GOT3 (cell line): ENCODE results near the gene ATP5F1E.

Source experiments
- DNase-seq: peaks from one replicate; lab custom pipeline; 2025; ENCODE audit warnings: mixed read lengths; lab: John Stamatoyannopoulos, UW

Gene ATP5F1E

DNA sequence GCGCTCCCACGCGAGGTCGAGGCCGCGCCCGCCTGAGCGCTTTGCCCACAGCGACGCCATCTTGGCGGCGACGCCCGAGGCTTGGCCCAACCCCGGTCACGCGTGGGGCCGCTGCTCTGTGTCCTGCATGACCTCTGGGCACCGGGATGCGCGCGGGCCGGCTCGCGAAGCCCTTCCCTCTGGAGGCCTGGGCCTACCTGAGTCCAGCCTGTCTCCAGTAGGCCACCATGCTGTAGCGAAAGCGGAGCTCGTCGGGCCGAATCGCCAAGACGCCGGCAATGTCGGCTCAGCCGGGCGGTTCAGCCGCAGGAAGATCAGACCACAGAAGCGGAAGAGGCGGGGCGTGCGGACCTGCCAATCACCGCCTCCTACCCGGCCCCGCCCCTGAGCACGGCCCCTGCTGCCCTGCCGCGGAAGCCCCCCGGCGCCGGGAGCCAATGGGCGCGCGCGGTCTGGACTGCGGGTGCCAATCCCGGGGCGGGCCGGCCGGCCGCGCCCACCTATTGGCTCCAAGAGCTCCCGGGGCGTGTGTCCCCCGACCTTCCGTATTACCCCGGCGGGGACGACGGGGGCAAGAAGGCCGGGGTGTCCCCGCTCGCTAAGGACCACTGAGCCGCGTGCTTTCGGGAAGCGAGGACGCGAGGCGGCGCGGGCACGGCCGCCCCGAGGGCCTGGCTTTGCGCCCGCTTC, at the start of gene ATP5F1E:
TSS of gene ATP5F1E (minus strand) at position 313 of the 690 bp plus-strand sequence. CDS start at position 229, 84 bp downstream.
- DNase-seq, result peak; percentile 88

DNA sequence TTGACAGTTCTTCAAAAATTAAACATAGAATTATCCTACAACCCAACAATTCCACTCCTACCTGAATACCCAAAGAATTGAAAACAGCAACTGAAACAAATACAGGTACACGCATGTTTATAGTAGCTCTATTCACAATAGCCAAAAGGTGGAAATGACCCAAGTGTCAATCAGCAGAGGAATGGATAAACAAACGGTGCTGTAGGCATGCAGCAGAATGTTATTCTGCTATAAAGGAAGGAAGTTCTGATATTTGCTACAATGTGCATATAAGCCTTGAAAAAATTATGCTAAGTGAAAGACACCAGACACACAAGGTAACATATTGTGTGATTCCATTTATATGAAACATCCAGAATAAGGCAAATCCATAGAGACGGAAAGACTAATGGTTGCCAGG, 48.9 kb upstream of the ATP5F1E start:
- no peak for DNase-seq

DNA sequence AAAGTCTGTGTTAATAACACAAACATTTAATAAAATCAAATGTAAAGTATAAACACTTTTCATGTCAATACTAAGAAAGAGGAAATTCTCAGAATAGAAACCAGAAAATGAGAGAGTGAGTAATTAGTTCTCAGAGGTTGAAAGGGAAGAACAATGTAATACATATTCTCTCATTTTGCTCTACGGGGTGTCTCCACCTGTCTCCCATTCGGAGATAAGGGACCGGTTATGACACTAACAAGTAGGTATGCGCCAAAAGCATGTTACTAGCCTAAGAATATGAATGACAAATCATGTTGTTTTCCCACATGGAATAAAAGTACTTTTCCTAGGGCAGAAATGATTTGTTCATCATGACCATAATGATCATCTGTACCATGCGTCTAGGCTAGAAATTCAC, 46.1 kb upstream of the ATP5F1E start:
- no peak for DNase-seq

DNA sequence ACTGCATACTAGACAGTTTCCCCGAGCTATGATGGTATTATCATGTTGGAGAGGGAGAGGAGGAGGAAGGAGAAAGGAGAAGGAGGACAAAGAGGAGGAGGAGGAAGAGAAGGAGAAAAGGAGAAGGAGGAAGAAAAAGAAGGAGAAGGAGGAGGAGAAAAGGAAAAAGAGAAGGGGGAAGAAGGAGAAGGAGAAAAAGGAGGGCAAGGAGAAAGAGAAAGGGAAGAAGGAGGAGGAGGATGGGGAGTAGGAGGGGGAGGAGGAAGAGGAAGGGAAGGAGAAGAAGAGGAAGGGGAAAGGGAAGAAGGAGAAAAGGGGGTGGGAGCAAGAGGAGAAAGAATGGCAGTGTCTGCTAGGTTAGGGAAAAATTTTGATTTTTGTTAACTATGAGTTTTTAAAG, 45.6 kb upstream of the ATP5F1E start:
- no peak for DNase-seq

DNA sequence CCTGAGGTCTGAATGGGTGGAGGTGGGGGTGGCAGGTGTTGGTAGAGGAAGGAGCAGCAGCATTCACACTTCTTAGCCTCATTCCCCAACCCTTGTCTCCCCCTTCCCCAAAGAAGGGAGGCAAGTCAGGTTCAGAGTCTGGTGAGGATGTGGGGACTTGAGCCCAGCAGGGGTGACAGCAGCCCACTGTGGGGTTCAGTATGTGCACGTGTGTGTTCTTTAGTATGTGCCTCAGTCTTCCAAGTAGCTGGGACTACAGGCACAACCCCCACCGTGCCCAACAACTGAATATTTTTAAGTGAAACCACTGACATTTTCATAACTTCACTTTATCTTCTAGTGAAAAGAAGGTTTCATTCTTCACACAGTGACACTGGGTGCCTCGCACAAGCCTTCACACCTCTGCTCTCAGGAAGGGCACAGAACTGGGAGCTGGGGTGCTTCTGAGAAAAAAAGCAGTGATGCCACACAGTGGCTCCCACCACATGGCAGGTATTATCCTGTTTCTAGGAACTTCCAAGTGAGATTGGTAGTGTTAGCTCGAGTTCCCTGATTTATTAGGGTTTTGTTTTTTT, 43.9 kb upstream of the ATP5F1E start:
- no peak for DNase-seq

DNA sequence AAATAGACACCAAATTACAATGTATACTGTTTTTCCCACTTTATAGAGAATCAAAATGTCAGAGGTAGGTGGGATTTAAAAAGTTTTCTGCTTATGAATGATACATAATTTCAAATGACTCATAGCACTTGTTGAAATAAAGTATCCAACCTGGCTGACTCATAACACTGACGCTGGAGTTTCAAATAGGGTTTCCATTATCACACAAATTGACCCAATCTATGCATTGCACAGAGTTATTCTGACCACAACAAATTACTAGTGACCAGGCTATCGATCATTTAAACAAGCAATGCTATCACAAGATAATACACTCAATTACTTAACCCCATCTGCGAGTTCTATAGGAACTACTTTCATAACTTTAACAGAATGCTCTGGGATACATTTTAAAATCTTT, 42.3 kb upstream of the ATP5F1E start:
- no peak for DNase-seq

DNA sequence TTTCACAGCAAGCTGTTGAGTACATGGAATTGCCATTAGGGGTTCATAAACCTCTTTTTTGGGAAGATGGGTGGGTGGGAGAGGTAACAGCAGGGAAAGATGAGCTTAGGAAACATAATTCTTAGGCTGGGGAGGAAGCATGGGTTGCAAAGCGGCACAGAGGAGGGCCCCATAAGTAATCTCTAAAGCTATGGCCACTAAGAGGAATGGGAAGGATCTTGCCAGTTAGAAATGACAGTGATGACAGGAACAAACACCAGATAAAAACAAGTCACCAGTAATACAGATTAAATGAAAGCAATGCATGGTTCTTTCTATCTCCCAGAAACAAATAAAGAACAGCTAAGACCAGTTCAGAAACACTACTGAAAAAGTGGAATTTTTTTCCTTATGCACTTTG, 41.4 kb upstream of the ATP5F1E start:
- no peak for DNase-seq

DNA sequence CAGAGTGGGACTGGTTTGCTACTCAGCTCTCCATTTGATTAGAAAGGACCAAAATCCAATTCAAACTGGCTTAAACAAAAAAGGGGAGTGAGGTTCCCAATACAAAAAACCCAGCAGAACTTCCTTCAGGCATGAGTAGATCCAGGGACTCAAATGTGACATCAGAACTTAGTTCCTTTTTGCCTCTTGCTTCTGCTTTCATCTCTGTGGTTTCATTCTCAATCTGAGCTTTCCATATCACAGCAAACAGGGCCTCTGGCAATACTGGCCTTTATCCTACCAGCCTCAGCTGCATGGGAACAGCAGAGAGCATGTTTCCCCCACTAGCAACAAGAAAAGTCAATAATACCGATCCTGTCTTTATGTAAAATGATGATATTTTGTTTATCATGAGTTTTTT, 39.1 kb upstream of the ATP5F1E start:
- no peak for DNase-seq

DNA sequence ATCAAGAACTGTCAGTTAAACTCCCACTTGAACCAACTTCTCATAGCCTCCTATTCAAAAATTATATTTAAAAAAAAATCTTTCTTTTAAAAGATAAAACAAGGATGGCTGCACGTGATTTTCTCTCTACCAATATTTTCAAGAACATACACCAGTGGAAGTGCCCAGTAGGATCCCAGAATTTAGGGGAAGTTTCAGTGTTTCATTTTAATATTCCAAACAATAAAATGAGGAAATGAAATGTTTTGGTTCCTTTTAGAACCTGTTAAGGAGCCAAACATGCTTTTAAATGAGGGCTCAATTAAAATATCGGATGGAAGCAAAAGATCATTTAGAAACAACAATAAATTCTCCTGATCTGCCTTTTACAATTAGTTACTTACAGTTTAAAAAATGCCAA, 36.9 kb upstream of the ATP5F1E start:
- no peak for DNase-seq

DNA sequence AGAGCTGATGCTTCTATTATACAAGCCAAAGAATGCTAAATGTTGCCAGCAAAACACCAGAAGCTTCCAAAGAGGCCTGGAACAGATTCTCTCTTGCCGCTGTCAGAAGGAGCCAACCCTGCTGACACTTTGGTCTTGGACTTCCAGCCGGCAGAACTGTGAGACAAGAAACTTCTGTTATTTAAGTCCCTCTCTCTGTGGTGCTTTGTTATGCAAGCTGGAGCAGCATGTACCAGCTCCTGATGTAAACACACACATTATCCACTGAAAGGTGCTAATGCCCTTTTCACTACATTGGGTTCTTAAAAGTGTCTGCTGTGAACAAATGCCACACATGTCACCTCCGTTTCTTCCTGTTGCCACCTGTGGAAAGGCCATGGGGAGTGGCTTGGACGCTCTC, 36.4 kb upstream of the ATP5F1E start:
- DNase-seq, result no peak

DNA sequence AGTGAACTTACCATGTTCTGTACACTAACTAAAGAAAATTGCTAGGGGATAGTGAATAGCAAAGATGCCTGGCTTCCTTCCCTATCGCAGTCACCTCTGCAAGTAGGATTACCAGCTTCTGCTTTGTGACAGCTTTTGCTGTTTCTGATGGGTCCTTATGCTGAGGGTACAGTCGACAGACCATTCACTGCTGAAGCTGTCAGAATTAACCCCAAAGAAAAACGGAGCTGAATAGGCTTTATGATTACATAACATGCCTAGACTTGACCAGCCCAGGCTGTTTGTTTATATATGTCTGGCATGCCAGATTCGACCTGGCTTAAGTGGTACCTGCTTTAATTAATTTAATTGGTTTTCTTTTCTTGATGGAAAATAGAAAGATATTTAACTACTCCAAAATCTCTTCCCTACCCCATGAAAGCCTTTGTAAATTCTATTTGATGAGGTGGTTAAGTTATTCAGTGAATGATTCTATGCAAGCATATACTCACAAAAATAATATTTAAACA, 32.1 kb upstream of the ATP5F1E start:
- no peak for DNase-seq

DNA sequence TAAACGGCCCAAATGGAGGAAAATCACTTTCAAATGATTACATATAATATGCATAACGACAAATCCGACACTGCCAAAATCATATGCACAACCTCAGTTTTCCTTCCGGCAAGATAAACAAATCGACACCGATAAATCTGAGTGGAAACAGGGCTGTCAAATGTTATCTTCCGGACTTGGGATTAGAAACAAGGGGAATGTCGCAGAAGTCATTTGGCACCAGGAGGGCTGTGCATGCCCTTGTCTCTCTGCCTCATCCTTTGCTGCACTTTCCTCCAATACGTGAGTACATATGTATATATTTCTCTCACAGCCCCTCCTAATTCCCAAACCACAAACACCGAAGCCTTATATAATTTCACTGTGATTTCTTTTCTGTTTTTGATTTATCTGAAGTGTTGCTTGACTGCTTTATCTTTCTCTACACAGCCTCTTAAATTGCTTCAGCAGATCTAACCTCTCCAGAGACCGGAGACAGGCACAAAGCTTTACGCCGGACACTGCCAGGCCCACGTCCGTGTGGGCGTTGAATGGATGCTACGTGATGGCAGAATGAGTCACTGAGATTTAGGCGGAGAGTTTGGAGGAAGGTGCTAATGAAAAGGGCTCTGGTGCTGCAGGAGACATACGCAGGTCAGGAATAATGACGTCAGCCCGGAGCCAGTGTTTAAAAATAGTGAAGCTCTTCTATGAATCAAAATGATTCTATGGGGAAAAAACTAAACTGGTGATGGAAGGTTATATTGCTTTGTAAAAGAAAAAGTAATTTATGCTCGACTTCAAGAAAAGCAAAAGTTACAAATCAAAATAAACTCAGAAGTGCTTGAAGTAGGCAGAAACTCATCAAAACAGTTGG, 31.5 kb upstream of the ATP5F1E start:
- no peak for DNase-seq

DNA sequence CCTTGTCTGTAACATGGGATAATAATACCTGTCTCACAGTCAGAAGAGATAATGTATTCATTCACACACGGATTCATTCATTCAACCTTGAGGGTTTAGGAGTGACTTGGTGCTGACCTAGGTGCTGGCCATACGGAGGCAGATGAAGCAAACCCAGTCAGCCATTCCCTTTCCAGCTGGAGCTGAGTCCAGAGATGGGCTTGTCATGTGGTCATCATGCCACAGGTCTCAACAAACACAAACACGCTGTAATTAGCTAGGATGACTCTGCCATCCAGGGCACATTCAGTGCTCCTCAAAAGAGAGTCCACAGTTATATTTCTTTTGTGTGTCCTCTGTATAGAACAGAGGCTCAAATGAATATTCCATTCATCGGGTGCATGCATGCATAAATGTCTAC, 29.9 kb upstream of the ATP5F1E start:
- no peak for DNase-seq

DNA sequence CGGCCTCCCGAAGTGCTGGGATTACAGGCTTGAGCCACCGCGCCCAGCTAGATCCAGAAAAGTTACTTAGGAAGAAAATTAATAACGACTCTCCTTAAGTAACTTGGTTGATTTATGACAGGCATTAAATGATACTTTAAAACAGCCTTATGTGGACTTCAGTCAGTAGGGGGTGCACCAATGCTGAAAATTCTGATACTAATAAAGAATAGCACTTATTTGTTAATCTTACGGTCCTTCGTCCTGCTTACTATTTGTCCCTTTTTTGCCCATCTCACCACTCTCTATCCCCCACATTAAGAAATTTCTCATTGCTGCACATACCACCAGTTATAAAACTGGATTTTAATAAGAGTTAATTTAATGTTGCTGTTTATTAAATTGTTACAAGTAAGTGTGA, 23.2 kb upstream of the ATP5F1E start:
- no peak for DNase-seq

DNA sequence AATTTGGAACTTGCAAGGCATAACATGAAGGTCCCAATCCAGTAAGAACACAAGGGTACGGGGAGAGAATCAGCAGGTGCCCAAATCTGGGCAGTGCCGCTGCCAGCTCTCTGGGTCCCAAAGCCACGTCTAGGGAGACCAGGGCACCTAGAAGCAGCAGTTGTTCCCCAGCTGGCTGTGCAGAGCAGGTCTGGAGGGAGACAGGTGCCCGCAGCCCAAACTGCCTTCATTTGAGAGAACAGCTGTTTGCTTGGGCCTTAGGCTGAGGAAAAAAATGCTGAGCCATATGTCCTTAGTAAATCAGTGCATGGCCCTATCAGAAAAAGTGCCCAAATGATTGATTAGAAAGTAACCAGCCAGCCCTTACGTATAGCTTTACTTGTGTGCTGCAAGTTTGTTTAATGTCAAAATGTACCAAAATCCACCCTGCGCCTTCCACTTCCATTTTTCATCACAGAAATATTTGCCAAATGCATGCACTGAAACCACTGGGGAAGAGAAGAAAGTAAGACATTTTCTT, 19.6 kb upstream of the ATP5F1E start:
- DNase-seq, result no peak

DNA sequence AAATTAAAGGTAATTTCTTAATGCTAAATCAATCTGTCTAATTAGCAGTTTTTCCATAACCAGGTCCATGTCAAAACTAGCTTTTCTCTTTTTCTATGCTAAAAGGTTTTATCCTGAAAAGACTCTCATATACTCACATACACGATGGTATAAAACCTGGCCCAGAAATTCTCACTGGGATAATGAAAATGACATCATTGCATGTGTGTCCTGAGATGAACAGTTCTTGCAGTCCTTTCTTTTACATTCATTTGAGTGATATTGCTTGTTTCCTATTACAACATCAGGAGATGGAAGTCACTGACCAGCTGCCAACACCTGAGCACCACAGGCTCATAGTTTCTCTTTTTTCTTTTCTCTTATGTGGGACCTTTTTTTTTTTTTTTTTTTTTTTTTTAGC, 18.3 kb upstream of the ATP5F1E start:
- no peak for DNase-seq

DNA sequence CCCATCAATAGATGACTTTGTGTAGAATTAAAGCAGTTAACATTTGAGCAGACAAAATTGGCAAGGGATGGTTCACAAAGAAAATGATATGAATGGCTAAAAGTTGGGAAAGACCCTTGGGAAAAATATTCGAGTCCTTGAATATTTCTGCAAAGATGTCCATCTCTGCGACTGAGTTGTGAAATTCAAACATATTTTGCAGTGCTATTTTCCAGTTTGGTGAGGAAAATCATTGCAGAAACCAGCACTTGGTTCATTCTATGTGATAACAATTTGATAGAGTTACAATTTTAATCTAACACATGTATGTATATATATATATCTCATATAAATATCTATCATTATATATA, 16.5 kb upstream of the ATP5F1E start:
- DNase-seq, result no peak

DNA sequence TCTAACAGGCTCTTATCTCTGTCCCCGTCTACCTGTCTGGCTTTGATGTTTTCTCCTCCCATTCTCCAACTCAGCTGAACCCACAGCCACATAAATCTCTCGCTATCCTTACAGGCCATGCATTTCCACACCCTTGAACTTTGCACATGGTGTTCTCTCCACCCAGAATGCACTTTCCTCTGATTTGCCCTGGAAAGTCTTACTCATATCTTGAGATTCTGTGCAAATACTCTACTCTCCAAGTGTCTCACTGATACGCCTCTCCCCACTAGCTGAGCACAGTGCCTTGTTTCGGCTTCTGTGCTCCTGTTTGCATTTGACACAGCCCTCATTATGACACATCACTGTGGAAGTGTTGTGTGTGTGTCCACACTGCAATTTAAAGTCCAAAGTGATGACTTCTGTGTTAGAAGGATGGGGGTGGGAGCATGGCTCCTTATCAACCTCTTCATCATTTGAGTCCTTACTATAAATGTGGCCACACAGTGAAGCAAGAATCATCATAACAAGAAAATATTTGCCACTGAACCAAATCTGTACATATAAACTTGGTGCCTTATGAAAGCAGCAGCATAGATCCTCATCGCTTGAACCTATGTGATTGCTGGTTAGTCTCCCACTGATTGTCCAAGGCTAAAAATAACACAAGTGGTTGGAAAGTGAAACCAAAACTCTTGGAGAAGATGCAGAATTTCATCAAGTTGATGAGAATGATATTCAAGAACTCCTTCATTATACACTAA, 16.0 kb upstream of the ATP5F1E start:
- DNase-seq, result no peak

DNA sequence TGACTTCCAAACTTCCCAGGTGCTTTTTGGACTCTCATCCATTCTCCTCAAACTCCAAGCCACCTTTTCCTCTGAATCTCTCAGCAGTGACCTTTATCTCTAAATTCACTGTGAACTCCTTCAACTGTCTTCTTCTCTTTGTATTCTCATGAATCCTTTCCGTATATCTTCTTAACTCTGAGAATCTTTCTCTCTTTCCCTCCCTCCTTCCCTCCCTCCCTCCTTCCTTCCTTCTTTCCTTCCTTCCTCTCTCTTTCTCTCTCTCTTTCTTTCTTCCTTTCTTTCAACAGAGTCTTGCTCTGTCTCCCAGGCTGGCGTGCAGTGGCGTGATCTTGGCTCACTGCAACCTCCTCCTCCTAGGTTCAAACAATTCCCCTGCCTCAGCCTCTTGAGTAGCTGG, 14.7 kb upstream of the ATP5F1E start:
- DNase-seq, result no peak

DNA sequence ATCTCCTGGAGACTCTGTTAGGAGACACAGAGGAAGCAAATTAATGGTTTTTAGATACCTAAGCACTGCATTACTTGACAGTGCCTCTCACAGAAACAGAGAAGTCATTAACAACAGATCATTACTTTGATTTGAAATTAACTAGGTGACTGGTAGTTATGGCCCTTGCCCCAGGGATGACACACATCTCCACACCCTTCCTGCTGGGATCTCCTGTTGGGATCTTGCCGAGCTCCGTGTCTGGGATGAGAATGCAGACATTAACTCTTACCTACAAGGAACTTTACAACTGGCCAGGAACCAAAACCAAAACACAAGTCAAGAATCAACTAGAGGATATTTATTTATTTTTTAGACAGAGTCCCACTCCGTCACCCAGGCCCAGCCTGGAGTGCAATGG, 12.7 kb upstream of the ATP5F1E start:
- DNase-seq, result no peak

DNA sequence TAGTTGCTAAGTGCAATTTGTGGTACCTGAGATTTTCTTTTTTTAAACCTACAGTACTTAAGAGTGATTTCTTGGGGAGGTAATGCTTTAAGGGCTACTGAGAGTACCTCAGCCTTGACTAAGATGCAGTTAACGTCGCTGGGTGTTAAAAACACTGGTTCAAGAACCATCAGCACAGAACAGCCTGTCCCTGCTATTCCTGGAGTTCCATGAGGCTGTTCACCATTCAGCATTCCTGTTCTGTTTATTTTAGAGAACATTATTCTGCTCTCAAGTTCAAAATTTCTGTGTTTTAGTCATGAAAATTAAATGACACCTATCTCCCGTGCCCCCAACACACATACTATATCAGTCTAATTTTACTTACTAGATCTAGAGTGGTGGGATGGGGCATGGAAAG, 12.2 kb upstream of the ATP5F1E start:
- DNase-seq, result no peak

DNA sequence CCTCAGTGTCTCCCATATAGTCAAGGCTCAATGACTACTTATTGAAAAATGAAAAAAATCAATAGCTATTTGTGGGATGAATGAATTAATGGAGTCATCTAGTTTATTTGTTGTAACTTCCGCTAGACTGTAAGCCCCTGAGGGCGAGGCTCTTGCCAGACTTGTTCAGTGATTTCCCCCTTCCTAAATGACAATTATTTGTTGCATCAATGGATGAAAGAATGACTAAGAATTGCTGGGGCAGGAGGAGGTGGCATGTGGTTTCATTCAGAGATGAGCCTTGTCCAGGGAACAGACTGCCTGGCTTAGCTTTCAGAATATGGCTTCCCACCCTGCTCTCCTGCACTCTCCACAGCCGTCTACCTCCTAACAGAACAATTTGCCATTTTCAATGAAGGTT, 11.6 kb upstream of the ATP5F1E start:
- DNase-seq, result no peak
